GM18858 (cell line): ENCODE measurements around the gene GAREM1.

Experiments
- ATAC-seq: cut with Tn5 transposase; IDR thresholded peaks from one replicate; pipeline ENCODE4 v1.9.1; 2021; ENCODE audit not compliant: unreplicated experiment

GAREM1 gene

GRCh38 chr18:32425466-32425865 lies 45.2 kb downstream of the GAREM1 start:
- no peak for ATAC-seq

- ATAC-seq, result no peak
These were observed 46.0 kb downstream of the GAREM1 start for GRCh38 chr18:32424696-32425095.

GRCh38 chr18:32422978-32423740 lies 47.5 kb downstream of the GAREM1 start:
- ATAC-seq, result no peak

GRCh38 chr18:32422201-32422600 lies 48.5 kb downstream of the GAREM1 start:
- no peak for ATAC-seq

- ATAC-seq, result no peak
These were observed 50.5 kb downstream of the GAREM1 start for GRCh38 chr18:32420084-32420750.

GRCh38 chr18:32418148-32418547 lies 52.5 kb downstream of the GAREM1 start:
- ATAC-seq, result no peak

GRCh38 chr18:32405588-32405987 lies 65.1 kb downstream of the GAREM1 start:
- no peak for ATAC-seq

GRCh38 chr18:32401621-32402020 lies 69.1 kb downstream of the GAREM1 start:
- ATAC-seq, result no peak

- no peak for ATAC-seq
These were observed 77.3 kb downstream of the GAREM1 start for GRCh38 chr18:32393407-32393806.

- no peak for ATAC-seq
These were observed 79.6 kb downstream of the GAREM1 start for GRCh38 chr18:32391126-32391525.

- no peak for ATAC-seq
These were observed 80.8 kb downstream of the GAREM1 start for GRCh38 chr18:32389858-32390257.

GRCh38 chr18:32389191-32389590 lies 81.5 kb downstream of the GAREM1 start:
- no peak for ATAC-seq

GRCh38 chr18:32386471-32386870 lies 84.2 kb downstream of the GAREM1 start:
- ATAC-seq, result no peak

GRCh38 chr18:32383050-32383819 lies 87.4 kb downstream of the GAREM1 start:
- ATAC-seq, result no peak

GRCh38 chr18:32381761-32382160 lies 88.9 kb downstream of the GAREM1 start:
- no peak for ATAC-seq

GRCh38 chr18:32380559-32380958 lies 90.1 kb downstream of the GAREM1 start:
- no peak for ATAC-seq

GRCh38 chr18:32379891-32380290 lies 90.8 kb downstream of the GAREM1 start:
- ATAC-seq, result no peak

GRCh38 chr18:32378705-32379104 lies 92.0 kb downstream of the GAREM1 start:
- ATAC-seq, result no peak

- ATAC-seq, result no peak
These were observed 96.7 kb downstream of the GAREM1 start for GRCh38 chr18:32373995-32374394.

- no peak for ATAC-seq
These were observed 97.2 kb downstream of the GAREM1 start for GRCh38 chr18:32373505-32373904.

- no peak for ATAC-seq
These were observed 98.2 kb downstream of the GAREM1 start for GRCh38 chr18:32372381-32373061.
